ENCODE measurements around the gene GATAD2B. TPM values are rescaled to one million over a fixed set of nuclear protein-coding genes. Genes with fewer than 3 reads are reported as not detected.

The GATAD2B gene
- total and polyA plus RNA-seq, 2 donors (not counting 3 experiments of a cell fraction or from before 2014, with no cell fraction given) = 8.5 to 46.3 TPM

GRCh38 chr1:153778824-153779519 is 143.8 kb downstream of the GATAD2B start:
- no peaks in the 10 kb centered on the region for H3K36me3 ChIP-seq (ENCODE audit: control insufficient read depth in 2 of 2, extremely low read depth in 1 of 2, insufficient read depth in 2 of 2, low read length in 2 of 2)
- H3K9ac ChIP-seq (replicated peaks; ENCODE audit: extremely low read depth, insufficient read depth, low read length) = no peak overlapping the region
- H3K27ac ChIP-seq (ENCODE audit: insufficient read depth, low read depth, low read length) = no peak overlapping the region
- H3K79me2 ChIP-seq (ENCODE audit: control insufficient read depth, insufficient read depth, low read length) = no peaks in the 10 kb centered on the region
- no peak overlapping the region for H2AFZ ChIP-seq (ENCODE audit: low read depth, low read length)
- intact Hi-C loops (cut with micrococcal nuclease) (no loop called here), dilution Hi-C loops (cut with MboI; ENCODE audit: extremely low pct_ligation_motif_present, low sequenced_read_pairs) (no loop called here)
- H4K20me1 ChIP-seq (replicated peaks; ENCODE audit: control insufficient read depth, extremely low read depth, insufficient read depth, low read length) = no peaks in the 10 kb centered on the region
- H3K27me3 ChIP-seq (ENCODE audit: control insufficient read depth in 2 of 2, insufficient read depth in 2 of 2, low read length in 2 of 2) = no peaks in the 10 kb centered on the region
- ChIA-PET CTCF (no interaction called here), POLR2A (no interaction called here)
- no peaks in the 10 kb centered on the region for H3K9me1 ChIP-seq (replicated peaks; ENCODE audit: control insufficient read depth, extremely low read depth, insufficient read depth, low read length)
- H3K9me3 ChIP-seq (replicated peaks; ENCODE audit: control insufficient read depth, insufficient read depth, low read length) = no peaks in the 10 kb centered on the region
- BruUV-seq (replicated peaks) = no TSS peak
- DNase-seq (ENCODE audit: low read depth, low spot score) = no peak
- no peak overlapping the region for H3K4me2 ChIP-seq (ENCODE audit: insufficient read depth, low read length)
- H3K4me1 ChIP-seq (ENCODE audit: control insufficient read depth, extremely low read depth, insufficient read depth, low read length) = peaks cover 37% of the 10 kb centered on the region
- FAIRE-seq = no peak
- TF ChIP-seq MAX (IDR thresholded peaks at IDR 0.05; ENCODE audit: insufficient read depth, insufficient read length) = no peak
- no peak for TF ChIP-seq POLR2A (IDR thresholded peaks at IDR 0.05; ENCODE audit: low read depth, low read length)
- no peak for TF ChIP-seq EZH2 (IDR thresholded peaks at IDR 0.05; ENCODE audit: borderline replicate concordance, low read depth, low read length, severe bottlenecking)
- TF ChIP-seq MYC (IDR thresholded peaks at IDR 0.05; ENCODE audit: low read depth, low read length) = no peak
- TF ChIP-seq, protein P1, sequence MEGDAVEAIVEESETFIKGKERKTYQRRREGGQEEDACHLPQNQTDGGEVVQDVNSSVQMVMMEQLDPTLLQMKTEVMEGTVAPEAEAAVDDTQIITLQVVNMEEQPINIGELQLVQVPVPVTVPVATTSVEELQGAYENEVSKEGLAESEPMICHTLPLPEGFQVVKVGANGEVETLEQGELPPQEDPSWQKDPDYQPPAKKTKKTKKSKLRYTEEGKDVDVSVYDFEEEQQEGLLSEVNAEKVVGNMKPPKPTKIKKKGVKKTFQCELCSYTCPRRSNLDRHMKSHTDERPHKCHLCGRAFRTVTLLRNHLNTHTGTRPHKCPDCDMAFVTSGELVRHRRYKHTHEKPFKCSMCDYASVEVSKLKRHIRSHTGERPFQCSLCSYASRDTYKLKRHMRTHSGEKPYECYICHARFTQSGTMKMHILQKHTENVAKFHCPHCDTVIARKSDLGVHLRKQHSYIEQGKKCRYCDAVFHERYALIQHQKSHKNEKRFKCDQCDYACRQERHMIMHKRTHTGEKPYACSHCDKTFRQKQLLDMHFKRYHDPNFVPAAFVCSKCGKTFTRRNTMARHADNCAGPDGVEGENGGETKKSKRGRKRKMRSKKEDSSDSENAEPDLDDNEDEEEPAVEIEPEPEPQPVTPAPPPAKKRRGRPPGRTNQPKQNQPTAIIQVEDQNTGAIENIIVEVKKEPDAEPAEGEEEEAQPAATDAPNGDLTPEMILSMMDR (IDR thresholded peaks at IDR 0.05; ENCODE audit: extremely low read depth in 1 of 2, insufficient read depth in 1 of 2, low read depth in 1 of 2, low read length in 2 of 2) = no peak
- TF ChIP-seq POLR2AphosphoS5 (IDR thresholded peaks at IDR 0.05; ENCODE audit: insufficient read depth, low read depth, low read length) = no peak
- no peak for TF ChIP-seq GATA2 (IDR thresholded peaks at IDR 0.05; ENCODE audit: insufficient read depth, insufficient read length, low read depth, low read length)
- no peak for TF ChIP-seq FOS (IDR thresholded peaks at IDR 0.05; ENCODE audit: borderline replicate concordance, insufficient read depth, low read length)
- TF ChIP-seq JUN (IDR thresholded peaks at IDR 0.05; ENCODE audit: borderline replicate concordance, insufficient read depth, insufficient read length, low read depth) = no peak
- no peak overlapping the region for H3K4me3 ChIP-seq (replicated peaks in 1 of 3; ENCODE audit: insufficient read depth in 1 of 3, low read depth in 1 of 3, low read length in 3 of 3)

Measured in endothelial cell of umbilical vein (primary cell).